Measurements from ENCODE around the gene PDE1A. TPM values are rescaled to one million over a fixed set of nuclear protein-coding genes. Genes with fewer than 3 reads are reported as not detected.
A peak's percentile ranks its signal among the peaks of the same experiment; 100 is the strongest.
"Not testable (repeated sequence)": the region's sequence is repeated elsewhere in the genome, so short reads cannot be mapped to it uniquely, and the experiment has no call there.

The PDE1A gene
- total RNA-seq, 2 donors from 2014 or later, result 11.0 to 11.2 TPM

- DNase-seq (no peak), ATAC-seq (no peak)
- intact Hi-C loops (cut with DNase I), result no loop called here
These were observed 125.7 kb downstream of the PDE1A start for GRCh38 chr2:182301093-182301492.

- intact Hi-C loops (cut with DNase I), result no loop called here
- DNase-seq (no peak), ATAC-seq (no peak)
These were observed 126.2 kb downstream of the PDE1A start for GRCh38 chr2:182300608-182301007.

DNA sequence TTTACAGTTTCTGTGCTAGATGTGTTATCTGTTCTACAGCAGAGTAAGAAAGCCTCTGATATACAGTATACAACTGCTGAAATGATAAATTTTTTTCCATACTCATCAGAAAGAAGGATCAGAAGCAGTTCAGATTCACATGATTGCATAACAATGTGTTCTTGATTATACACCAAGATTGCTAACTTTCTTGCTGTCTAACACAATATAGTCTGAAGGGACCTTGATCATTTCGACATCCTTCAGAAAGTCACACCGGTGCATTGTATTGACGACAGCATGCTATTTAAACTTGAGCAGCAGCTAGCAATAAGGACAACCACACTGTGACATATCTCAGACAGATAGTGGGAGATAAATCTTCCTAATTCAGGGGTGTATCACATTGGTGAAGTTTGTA lies 127.2 kb downstream of the PDE1A start:
- intact Hi-C loops (cut with DNase I), result no loop called here
- no peak for DNase-seq
- no peak for ATAC-seq

DNA sequence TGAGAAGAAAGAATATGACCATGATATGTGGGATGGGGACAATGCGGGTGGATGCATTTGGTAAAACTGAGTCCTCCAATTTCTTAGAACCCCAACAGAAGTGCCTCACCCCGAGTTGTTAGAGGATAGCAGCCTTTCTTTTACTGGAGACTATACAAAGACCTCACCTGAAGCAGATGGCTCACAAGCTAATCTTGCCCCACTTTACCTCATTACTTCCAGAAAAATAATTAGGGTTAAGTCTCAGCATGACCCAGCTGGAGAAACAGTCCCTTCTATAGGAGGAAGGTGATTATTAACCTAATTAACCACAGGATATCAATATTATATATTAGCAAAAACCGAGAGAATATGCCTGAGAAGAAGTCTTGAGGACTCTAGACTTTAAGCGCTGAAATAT lies 128.4 kb downstream of the PDE1A start:
- DNase-seq, result no peak
- intact Hi-C loops (cut with DNase I), result no loop called here
- no peak for ATAC-seq

GRCh38 chr2:182291296-182291695 lies 135.5 kb downstream of the PDE1A start:
- intact Hi-C loops (cut with DNase I), result no loop called here
- no peak for DNase-seq
- ATAC-seq, result no peak

- intact Hi-C loops (cut with DNase I), result no loop called here
- ATAC-seq (no peak), DNase-seq (no peak)
These were observed 143.3 kb downstream of the PDE1A start for GRCh38 chr2:182283512-182283911.

- DNase-seq (no peak), ATAC-seq (no peak)
- intact Hi-C loops (cut with DNase I), result no loop called here
These were observed 145.6 kb downstream of the PDE1A start for GRCh38 chr2:182281276-182281675.

DNA sequence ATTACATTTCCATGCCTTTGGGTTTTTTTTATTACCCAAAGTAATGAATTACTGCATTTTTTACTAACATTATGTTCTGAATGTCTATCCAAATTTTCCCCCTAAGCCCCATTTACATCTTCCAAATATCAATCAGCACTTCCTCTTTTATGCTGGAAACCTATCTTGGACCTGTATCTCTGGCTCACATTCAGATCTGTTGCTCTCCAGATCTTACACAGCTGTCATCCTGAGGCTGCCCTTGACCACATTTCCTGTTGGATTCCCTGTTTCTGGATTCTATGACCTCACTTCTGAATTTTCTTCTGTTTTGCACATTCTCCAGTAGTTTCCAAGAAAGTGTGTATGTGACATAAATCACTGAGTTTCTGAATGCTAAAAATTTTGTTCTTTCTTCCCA lies 146.7 kb downstream of the PDE1A start:
- ATAC-seq (peak in 1 of 2 donors; percentile 60), DNase-seq (no peak)
- intact Hi-C loops (cut with DNase I), result no loop called here

DNA sequence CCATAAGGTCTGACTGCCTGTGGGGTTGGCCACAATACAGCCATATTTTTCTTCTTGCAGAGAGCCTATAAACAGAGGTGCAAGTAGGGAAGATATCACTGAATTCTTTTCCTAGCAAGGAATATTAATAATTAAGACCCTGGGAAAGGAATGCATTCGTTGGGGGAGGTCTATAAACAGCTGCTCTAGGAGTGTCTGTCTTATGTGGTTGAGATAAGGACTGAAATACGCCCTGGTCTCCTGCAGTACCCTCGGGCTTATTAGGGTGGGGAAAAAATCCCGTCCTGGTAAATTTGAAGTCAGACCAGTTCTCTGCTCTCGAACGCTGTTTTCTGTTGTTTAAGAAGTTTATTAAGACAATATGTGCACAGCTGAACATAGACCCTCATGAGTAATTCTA lies 150.2 kb downstream of the PDE1A start:
- DNase-seq; ATAC-seq; intact Hi-C loops (cut with DNase I): not testable (repeated sequence)

- intact Hi-C loops (cut with DNase I), result no loop called here
- ATAC-seq (no peak), DNase-seq (no peak)
These were observed 158.9 kb downstream of the PDE1A start for GRCh38 chr2:182267971-182268370.

DNA sequence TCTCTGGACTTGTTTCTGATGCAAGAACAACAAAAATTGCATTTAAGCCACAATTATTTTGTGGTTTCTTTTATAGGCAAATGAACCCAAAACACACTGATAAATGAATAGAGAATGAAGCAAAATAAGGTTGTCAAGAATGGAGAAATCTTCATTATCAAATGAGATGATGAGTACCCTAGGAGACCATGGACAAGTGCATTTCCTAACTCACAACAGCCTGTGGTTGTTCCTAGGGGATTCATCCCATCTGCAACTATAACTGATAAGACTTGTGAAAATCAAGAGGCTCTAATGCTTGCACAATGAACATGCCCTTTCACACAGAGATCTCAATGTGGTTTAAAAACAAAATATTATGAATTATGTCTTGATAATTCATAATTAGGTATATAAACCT lies 159.9 kb downstream of the PDE1A start:
- ATAC-seq (no peak), DNase-seq (no peak)
- intact Hi-C loops (cut with DNase I), result no loop called here

DNA sequence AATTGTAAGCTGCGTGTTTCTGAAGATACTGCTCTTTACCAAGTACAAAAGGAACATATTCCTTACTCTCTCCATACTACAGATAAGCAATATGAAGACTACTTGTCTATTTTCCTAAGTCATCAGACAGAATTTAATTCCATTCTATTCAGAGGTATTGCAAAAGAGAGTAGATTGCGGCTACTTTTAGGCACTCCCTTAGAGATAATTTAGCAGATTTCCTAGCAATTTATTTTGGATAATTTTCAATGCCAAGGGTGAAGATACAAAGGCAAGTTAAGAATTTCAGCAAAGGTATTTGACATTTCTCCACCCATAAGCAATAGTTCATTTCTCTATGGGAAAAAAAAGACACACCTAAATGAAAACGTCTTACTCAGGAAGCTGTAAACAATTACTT lies 161.1 kb downstream of the PDE1A start:
- intact Hi-C loops (cut with DNase I), result no loop called here
- DNase-seq, result no peak
- no peak for ATAC-seq

DNA sequence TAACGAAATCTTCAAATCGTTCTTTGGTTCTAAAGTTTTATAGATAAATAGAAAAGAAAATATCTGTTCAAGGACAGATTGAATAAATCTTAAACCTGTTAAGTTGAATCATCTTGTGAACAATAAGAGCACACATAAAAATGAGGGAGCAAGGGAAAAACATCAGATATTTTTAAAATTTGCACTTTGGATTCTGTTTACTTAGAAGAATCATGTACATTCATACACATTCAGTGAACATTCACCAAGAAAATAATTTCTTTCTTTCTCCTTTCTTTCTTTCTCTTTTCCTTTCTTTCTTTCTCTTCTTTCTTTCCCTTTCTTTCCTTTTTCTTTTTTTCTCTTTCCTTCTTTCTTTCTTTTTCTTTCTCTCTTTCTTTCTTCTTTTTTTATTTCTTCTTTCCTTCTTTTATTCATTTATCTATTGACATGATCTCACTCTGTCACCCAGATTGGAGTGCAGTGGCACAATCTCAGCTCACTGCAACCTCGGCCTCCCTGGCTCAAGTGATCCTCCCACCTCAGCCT lies 164.9 kb downstream of the PDE1A start:
- intact Hi-C loops (cut with DNase I), result no loop called here
- no peak for DNase-seq
- no peak for ATAC-seq

DNA sequence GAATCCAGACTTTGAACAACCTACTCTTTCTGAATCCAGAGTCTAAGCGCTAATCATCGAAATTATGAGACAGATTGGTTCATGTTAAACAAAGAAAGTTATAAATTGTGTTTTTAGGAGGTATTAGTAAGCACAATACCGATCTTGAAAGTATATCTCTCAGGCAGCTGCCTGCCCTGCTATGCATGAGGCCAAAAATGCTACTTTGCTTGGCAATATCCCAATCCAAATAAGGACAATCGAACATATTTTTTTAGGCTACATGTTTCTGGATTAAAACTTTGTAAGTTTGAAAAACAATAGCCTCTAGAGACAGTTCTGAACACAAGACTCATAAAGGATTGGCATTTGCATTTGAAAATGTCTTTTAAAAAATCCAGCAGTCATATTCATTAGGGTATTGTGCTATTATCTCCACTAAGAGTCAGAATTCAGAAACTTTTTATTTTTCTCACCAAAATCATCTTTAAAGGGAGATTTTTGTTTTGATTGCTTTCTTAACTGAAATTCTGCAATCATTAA lies 167.1 kb downstream of the PDE1A start:
- intact Hi-C loops (cut with DNase I), result no loop called here
- no peak for DNase-seq
- peak in 1 of 2 donors; percentile 23 for ATAC-seq

GRCh38 chr2:182252534-182252933 lies 174.3 kb downstream of the PDE1A start:
- ATAC-seq, result no peak
- intact Hi-C loops (cut with DNase I), result no loop called here
- DNase-seq, result no peak

- ATAC-seq (no peak), DNase-seq (no peak)
- intact Hi-C loops (cut with DNase I), result no loop called here
These were observed 177.9 kb downstream of the PDE1A start for GRCh38 chr2:182248898-182249297.

DNA sequence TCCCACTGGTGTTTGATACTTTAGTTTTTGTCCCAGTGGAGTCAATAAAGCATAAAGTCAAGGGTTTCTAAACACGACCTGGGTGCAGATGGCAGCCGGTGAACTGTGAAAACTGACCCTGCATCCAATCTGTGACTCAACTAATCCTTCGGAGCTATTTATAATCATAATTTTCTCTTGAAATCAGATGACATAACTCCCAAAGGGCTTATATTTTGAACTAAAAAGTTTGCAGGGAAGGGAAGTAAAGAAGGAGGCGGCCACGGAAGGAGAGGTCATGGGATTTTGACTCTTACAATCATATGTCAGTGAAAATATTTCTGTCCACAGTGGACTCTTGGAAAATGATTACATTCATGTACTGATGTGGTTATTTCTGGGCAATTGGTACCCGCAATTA lies 178.5 kb downstream of the PDE1A start:
- ATAC-seq, result no peak
- DNase-seq, result no peak
- intact Hi-C loops (cut with DNase I), result no loop called here

GRCh38 chr2:182247831-182248230 lies 179.0 kb downstream of the PDE1A start:
- DNase-seq (no peak), ATAC-seq (no peak)
- intact Hi-C loops (cut with DNase I), result no loop called here

DNA sequence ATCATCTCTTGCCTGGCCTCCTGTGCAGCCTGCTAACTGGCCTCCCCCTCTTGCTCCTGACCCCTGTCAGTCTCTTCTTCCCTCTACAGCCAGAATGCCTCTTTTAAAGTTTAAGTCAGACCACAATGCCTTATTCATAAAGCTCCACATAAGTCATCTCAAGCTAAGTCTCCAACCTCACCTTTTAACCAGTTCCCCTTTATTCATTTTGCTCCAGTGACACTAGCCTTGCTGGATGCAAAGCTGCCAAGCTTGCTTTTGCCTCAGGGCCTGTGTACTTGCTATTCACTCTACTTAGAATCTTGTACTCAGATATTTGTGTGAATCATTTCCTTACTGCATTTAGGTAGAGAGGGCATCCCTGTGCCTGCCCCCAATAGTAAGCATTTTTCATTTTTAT lies 180.9 kb downstream of the PDE1A start:
- DNase-seq (no peak), ATAC-seq (no peak)
- intact Hi-C loops (cut with DNase I), result no loop called here

DNA sequence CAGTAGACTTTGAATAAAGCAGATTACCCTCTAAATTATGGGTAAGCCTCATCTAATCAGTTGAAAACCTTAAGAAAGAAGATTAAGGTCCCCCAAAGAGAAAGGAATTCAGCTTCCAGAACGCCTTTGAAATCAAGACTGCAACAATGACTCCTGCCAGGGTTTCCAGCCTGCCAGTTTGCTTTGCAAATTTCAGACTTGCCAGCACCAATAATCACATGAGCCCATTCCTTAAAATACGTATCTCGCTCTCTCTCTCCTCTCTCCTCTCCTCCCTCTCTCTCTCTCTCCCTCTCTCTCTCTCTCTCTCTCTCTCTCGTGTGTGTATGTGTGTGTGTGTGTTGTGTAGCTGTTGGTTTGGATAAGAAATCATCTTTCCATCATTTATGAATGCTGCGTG lies 184.2 kb downstream of the PDE1A start:
- no peak for DNase-seq
- no peak for ATAC-seq
- intact Hi-C loops (cut with DNase I), result loop anchor here in 1 of 2 donors (5.0 kb wide), 1 partner anchor 410 kb away; no protein-coding TSS in a partner anchor

- intact Hi-C loops (cut with DNase I), result loop anchor here in 1 of 2 donors (5.0 kb wide), 1 partner anchor 410 kb away; no protein-coding TSS in a partner anchor
- no peak for DNase-seq
- no peak for ATAC-seq
These were observed 184.9 kb downstream of the PDE1A start for GRCh38 chr2:182241936-182242335.
